ENCODE measurements around the gene ACP7.
"Not testable (repeated sequence)": the region's sequence is repeated elsewhere in the genome, so short reads cannot be mapped to it uniquely, and the experiment has no call there.

ACP7 gene

GRCh38 chr19:39054091-39054470 is 30.1 kb upstream of the ACP7 start:
- H3K4me1 ChIP-seq (ENCODE audit: control insufficient read depth, insufficient read depth, low read length) = no peaks in the 10 kb centered on the region
- no peak overlapping the region for H3K9ac ChIP-seq (ENCODE audit: low read depth, low read length)
- H3K9me3 ChIP-seq (ENCODE audit: control insufficient read depth, insufficient read depth, low read length) = no peaks in the 10 kb centered on the region
- H3K27me3 ChIP-seq (ENCODE audit: control insufficient read depth, insufficient read depth, low read length) = no peaks in the 10 kb centered on the region
- H3K4me3 ChIP-seq (ENCODE audit: low read depth, low read length) = no peak overlapping the region
- H3K27ac ChIP-seq (ENCODE audit: low read depth, low read length) = no peak overlapping the region
- H3K36me3 ChIP-seq (ENCODE audit: control insufficient read depth, insufficient read depth, low read length) = no peaks in the 10 kb centered on the region

- H3K36me3 ChIP-seq (ENCODE audit: control insufficient read depth, insufficient read depth, low read length) = no peaks in the 10 kb centered on the region
- H3K9me3 ChIP-seq (ENCODE audit: control insufficient read depth, insufficient read depth, low read length) = no peaks in the 10 kb centered on the region
- no peaks in the 10 kb centered on the region for H3K27me3 ChIP-seq (ENCODE audit: control insufficient read depth, insufficient read depth, low read length)
- no peaks in the 10 kb centered on the region for H3K4me1 ChIP-seq (ENCODE audit: control insufficient read depth, insufficient read depth, low read length)
- H3K27ac ChIP-seq (ENCODE audit: low read depth, low read length) = no peak overlapping the region
- H3K4me3 ChIP-seq (ENCODE audit: low read depth, low read length) = no peak overlapping the region
- no peak overlapping the region for H3K9ac ChIP-seq (ENCODE audit: low read depth, low read length)
Measured at GRCh38 chr19:39057615-39058014, 26.6 kb upstream of the ACP7 start.

GRCh38 chr19:39059302-39059701 is 24.9 kb upstream of the ACP7 start:
- Histone ChIP-seq H3K4me3 (ENCODE audit: low read depth, low read length) (no peak overlapping the region), H3K9ac (ENCODE audit: low read depth, low read length) (no peak overlapping the region), H3K9me3 (ENCODE audit: control insufficient read depth, insufficient read depth, low read length) (no peaks in the 10 kb centered on the region), H3K4me1 (ENCODE audit: control insufficient read depth, insufficient read depth, low read length) (no peaks in the 10 kb centered on the region), H3K27me3 (ENCODE audit: control insufficient read depth, insufficient read depth, low read length) (no peaks in the 10 kb centered on the region), H3K36me3 (ENCODE audit: control insufficient read depth, insufficient read depth, low read length) (no peaks in the 10 kb centered on the region), H3K27ac (ENCODE audit: low read depth, low read length) (no peak overlapping the region)

GRCh38 chr19:39060171-39060570 is 24.0 kb upstream of the ACP7 start:
- H3K4me1 ChIP-seq (ENCODE audit: control insufficient read depth, insufficient read depth, low read length) = no peaks in the 10 kb centered on the region
- no peaks in the 10 kb centered on the region for H3K36me3 ChIP-seq (ENCODE audit: control insufficient read depth, insufficient read depth, low read length)
- H3K27ac ChIP-seq (ENCODE audit: low read depth, low read length) = no peak overlapping the region
- no peaks in the 10 kb centered on the region for H3K27me3 ChIP-seq (ENCODE audit: control insufficient read depth, insufficient read depth, low read length)
- no peak overlapping the region for H3K9ac ChIP-seq (ENCODE audit: low read depth, low read length)
- H3K4me3 ChIP-seq (ENCODE audit: low read depth, low read length) = no peak overlapping the region
- no peaks in the 10 kb centered on the region for H3K9me3 ChIP-seq (ENCODE audit: control insufficient read depth, insufficient read depth, low read length)

- Histone ChIP-seq H3K9ac (ENCODE audit: low read depth, low read length) (no peak overlapping the region), H3K27me3 (ENCODE audit: control insufficient read depth, insufficient read depth, low read length) (no peaks in the 10 kb centered on the region), H3K9me3 (ENCODE audit: control insufficient read depth, insufficient read depth, low read length) (no peaks in the 10 kb centered on the region), H3K36me3 (ENCODE audit: control insufficient read depth, insufficient read depth, low read length) (no peaks in the 10 kb centered on the region), H3K4me1 (ENCODE audit: control insufficient read depth, insufficient read depth, low read length) (no peaks in the 10 kb centered on the region), H3K27ac (ENCODE audit: low read depth, low read length) (no peak overlapping the region), H3K4me3 (ENCODE audit: low read depth, low read length) (no peak overlapping the region)
Measured at GRCh38 chr19:39064405-39064804, 19.8 kb upstream of the ACP7 start.

DNA sequence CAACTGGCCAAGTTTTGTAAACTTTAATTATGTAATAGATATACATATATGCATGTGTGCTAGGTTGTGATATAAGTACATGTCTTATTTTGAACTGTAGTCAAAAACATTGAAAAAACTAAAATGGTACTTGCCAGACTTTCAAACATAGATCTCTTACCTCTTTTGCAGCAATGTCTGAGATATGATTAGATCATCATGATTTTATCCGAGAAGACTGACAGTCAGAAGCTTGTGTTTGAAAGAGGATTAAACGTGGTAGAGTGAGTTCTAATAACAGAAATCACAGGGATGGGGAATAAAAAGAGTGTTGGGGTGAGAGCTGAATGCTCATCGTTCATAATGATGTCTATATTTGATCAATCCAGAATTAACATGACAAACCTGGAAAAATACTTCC is 18.2 kb upstream of the ACP7 start:
- Histone ChIP-seq H3K9ac (ENCODE audit: low read depth, low read length) (no peak overlapping the region), H3K36me3 (ENCODE audit: control insufficient read depth, insufficient read depth, low read length) (no peaks in the 10 kb centered on the region), H3K4me3 (ENCODE audit: low read depth, low read length) (no peak overlapping the region), H3K27me3 (ENCODE audit: control insufficient read depth, insufficient read depth, low read length) (no peaks in the 10 kb centered on the region), H3K9me3 (ENCODE audit: control insufficient read depth, insufficient read depth, low read length) (no peaks in the 10 kb centered on the region), H3K27ac (ENCODE audit: low read depth, low read length) (no peak overlapping the region), H3K4me1 (ENCODE audit: control insufficient read depth, insufficient read depth, low read length) (no peaks in the 10 kb centered on the region)

DNA sequence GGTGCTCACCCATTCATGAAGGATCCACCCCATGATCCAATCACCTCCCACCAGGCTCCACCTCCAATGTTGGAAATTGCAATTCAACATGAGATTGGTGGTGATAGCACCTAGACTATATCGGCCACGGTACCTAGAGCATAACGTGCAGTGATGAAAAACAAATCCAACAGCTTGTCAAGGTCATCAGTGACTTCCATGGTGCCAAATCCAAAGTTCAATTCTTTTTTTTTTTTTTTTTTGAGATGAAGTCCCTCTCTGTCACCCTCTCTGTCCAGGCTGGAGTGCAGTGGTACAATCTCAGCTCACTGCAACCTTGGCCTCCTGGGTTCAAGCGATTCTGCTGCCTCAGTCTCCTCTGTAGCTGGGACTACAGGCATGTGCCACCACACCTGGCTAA is 17.1 kb upstream of the ACP7 start:
- no peaks in the 10 kb centered on the region for H3K4me1 ChIP-seq (ENCODE audit: control insufficient read depth, insufficient read depth, low read length)
- no peaks in the 10 kb centered on the region for H3K36me3 ChIP-seq (ENCODE audit: control insufficient read depth, insufficient read depth, low read length)
- no peaks in the 10 kb centered on the region for H3K9me3 ChIP-seq (ENCODE audit: control insufficient read depth, insufficient read depth, low read length)
- H3K27ac ChIP-seq (ENCODE audit: low read depth, low read length) = no peak overlapping the region
- no peak overlapping the region for H3K9ac ChIP-seq (ENCODE audit: low read depth, low read length)
- no peaks in the 10 kb centered on the region for H3K27me3 ChIP-seq (ENCODE audit: control insufficient read depth, insufficient read depth, low read length)
- H3K4me3 ChIP-seq (ENCODE audit: low read depth, low read length) = no peak overlapping the region

DNA sequence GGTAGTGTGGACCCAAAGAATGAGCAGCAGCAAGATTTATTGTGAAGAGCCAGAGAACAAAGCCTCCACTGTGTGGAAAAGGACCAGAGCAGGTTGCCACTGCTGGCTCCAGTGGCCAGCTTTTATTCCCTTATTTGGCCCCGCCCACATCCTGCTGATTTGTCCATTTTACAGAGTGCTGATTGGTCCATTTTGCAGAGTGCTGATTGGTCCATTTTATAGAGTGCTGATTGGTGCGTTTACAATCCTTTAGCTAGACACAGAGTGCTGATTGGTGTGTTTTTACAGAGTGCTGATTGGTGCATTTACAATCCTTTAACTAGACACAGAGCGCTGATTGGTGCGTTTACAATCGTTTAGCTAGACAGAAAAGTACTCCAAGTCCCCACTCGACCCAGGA is 15.9 kb upstream of the ACP7 start:
- not testable (repeated sequence) for H3K4me1 ChIP-seq (ENCODE audit: control insufficient read depth, insufficient read depth, low read length); H3K36me3 ChIP-seq (ENCODE audit: control insufficient read depth, insufficient read depth, low read length); H3K9ac ChIP-seq (ENCODE audit: low read depth, low read length); H3K27me3 ChIP-seq (ENCODE audit: control insufficient read depth, insufficient read depth, low read length); H3K27ac ChIP-seq (ENCODE audit: low read depth, low read length); H3K9me3 ChIP-seq (ENCODE audit: control insufficient read depth, insufficient read depth, low read length); H3K4me3 ChIP-seq (ENCODE audit: low read depth, low read length)

GRCh38 chr19:39070888-39071287 is 13.3 kb upstream of the ACP7 start:
- no peaks in the 10 kb centered on the region for H3K36me3 ChIP-seq (ENCODE audit: control insufficient read depth, insufficient read depth, low read length)
- H3K9me3 ChIP-seq (ENCODE audit: control insufficient read depth, insufficient read depth, low read length) = no peaks in the 10 kb centered on the region
- no peak overlapping the region for H3K4me3 ChIP-seq (ENCODE audit: low read depth, low read length)
- no peak overlapping the region for H3K9ac ChIP-seq (ENCODE audit: low read depth, low read length)
- no peaks in the 10 kb centered on the region for H3K27me3 ChIP-seq (ENCODE audit: control insufficient read depth, insufficient read depth, low read length)
- H3K4me1 ChIP-seq (ENCODE audit: control insufficient read depth, insufficient read depth, low read length) = no peaks in the 10 kb centered on the region
- no peak overlapping the region for H3K27ac ChIP-seq (ENCODE audit: low read depth, low read length)

DNA sequence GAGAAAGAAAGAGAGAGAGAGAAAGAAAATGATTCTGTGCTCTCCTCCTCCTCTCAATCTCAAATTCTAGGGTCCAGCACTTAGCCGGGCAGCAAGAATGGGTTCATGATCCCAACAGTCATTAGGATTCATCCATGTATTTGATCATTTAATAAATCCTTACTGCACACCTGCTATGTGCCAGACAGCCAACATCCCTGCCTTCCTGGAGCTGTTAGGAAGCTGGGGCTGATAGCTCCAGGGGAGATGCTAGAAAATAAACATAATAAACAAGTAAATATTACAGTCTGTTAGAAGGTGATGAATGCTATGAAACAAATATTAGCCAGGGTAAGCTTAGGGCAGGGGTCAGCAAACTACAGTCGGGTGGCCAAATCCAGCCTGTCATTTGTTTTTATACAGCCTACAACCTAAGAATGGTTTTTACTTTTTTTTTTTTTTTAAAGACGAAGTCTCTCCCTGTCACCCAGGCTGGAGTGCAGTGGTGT is 9.9 kb upstream of the ACP7 start:
- Histone ChIP-seq H3K36me3 (ENCODE audit: control insufficient read depth, insufficient read depth, low read length) (no peaks in the 10 kb centered on the region), H3K27ac (ENCODE audit: low read depth, low read length) (no peak overlapping the region), H3K27me3 (ENCODE audit: control insufficient read depth, insufficient read depth, low read length) (no peaks in the 10 kb centered on the region), H3K9me3 (ENCODE audit: control insufficient read depth, insufficient read depth, low read length) (no peaks in the 10 kb centered on the region), H3K4me3 (ENCODE audit: low read depth, low read length) (no peak overlapping the region), H3K9ac (ENCODE audit: low read depth, low read length) (no peak overlapping the region), H3K4me1 (ENCODE audit: control insufficient read depth, insufficient read depth, low read length) (no peaks in the 10 kb centered on the region)

GRCh38 chr19:39074942-39075341 is 9.2 kb upstream of the ACP7 start:
- no peak overlapping the region for H3K27ac ChIP-seq (ENCODE audit: low read depth, low read length)
- H3K9ac ChIP-seq (ENCODE audit: low read depth, low read length) = no peak overlapping the region
- no peaks in the 10 kb centered on the region for H3K4me1 ChIP-seq (ENCODE audit: control insufficient read depth, insufficient read depth, low read length)
- no peaks in the 10 kb centered on the region for H3K36me3 ChIP-seq (ENCODE audit: control insufficient read depth, insufficient read depth, low read length)
- H3K4me3 ChIP-seq (ENCODE audit: low read depth, low read length) = no peak overlapping the region
- no peaks in the 10 kb centered on the region for H3K9me3 ChIP-seq (ENCODE audit: control insufficient read depth, insufficient read depth, low read length)
- H3K27me3 ChIP-seq (ENCODE audit: control insufficient read depth, insufficient read depth, low read length) = no peaks in the 10 kb centered on the region

DNA sequence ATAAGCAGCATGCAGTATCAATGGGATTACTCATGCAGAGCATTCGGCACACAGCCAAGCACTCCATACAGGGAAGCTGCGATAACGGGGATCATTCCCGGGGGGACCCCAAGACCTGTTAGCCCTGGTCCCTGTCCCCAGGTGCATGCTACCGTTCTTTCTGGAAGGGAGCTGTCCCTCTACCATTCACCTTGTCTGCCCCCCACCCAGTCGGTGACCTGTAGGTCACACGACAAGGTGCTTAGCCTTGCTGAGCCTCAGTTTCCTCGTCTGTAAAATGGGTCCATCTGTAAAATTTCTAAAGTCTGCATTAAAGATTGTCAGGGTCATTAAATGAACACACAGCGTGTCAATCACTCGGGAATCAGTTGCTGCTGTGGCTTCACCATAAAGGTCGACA is 6.8 kb upstream of the ACP7 start:
- no peaks in the 10 kb centered on the region for H3K4me1 ChIP-seq (ENCODE audit: control insufficient read depth, insufficient read depth, low read length)
- H3K9ac ChIP-seq (ENCODE audit: low read depth, low read length) = no peak overlapping the region
- H3K27me3 ChIP-seq (ENCODE audit: control insufficient read depth, insufficient read depth, low read length) = peaks cover 5% of the 10 kb centered on the region
- H3K4me3 ChIP-seq (ENCODE audit: low read depth, low read length) = no peak overlapping the region
- H3K36me3 ChIP-seq (ENCODE audit: control insufficient read depth, insufficient read depth, low read length) = no peaks in the 10 kb centered on the region
- no peaks in the 10 kb centered on the region for H3K9me3 ChIP-seq (ENCODE audit: control insufficient read depth, insufficient read depth, low read length)
- H3K27ac ChIP-seq (ENCODE audit: low read depth, low read length) = no peak overlapping the region
